ENCODE measurements around the gene RNF220. TPM values are rescaled to one million over a fixed set of nuclear protein-coding genes. Genes with fewer than 3 reads are reported as not detected.

RNF220 gene
- total RNA-seq, 1 experiment from 2014 or later: 66.6 TPM

DNA sequence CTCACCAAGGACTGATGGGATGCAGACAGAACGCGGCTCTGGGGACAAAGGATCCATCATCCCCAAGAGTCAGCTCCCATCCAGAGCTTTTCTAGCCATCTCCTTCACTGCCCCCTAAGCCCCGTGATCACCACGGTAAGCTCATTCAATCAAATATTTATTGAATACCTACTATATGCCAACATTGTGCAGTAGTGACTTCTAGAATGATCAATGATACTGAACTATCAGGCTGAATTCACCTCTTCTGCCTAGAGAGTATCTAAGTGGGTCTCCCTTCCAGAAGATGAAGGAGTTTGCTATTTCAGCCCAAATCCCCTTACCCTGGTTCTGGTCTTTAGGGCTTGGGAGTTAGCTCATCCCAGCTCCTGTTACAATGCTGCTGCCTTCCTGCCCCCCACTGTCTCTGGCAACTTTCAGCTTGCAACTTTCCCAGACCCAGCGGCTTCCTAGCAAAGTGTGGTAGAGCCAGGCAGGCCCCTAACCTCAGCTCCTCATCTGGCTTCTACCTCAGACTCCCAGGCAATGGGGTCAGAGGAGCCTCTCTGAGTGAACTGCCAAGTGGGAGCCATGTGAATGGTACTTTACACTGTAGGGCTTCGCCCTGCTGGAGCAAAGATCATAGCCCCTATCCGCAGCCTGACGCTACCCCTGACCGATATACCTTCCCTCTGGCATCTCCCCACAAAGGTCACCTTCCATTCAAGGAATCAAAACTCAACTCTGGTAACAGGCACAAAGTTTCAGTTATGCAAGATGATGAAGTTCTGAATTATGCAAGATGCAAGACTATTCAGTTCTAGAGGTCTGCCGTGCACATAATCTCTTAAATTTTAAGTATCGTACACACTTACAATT lies 248.3 kb downstream of the RNF220 start:
- H3K27ac ChIP-seq (ENCODE audit: low read length): no peak overlapping the region
- H3K9ac ChIP-seq (ENCODE audit: low read length): no peak overlapping the region
- ATAC-seq: no peak
- ChIA-PET POLR2A (ENCODE audit: unreplicated experiment) (no interaction called here), CTCF (interaction anchor here (1.1 to 1.4 kb wide), 2 partner anchors 21 to 275 kb away, joined by 5 to 7 read pairs; no protein-coding TSS in a partner anchor)
- no peaks in the 10 kb centered on the region for H3K9me2 ChIP-seq (replicated peaks; ENCODE audit: low read length)
- H2AFZ ChIP-seq (ENCODE audit: low read length): no peak overlapping the region
- TF ChIP-seq, protein P1, sequence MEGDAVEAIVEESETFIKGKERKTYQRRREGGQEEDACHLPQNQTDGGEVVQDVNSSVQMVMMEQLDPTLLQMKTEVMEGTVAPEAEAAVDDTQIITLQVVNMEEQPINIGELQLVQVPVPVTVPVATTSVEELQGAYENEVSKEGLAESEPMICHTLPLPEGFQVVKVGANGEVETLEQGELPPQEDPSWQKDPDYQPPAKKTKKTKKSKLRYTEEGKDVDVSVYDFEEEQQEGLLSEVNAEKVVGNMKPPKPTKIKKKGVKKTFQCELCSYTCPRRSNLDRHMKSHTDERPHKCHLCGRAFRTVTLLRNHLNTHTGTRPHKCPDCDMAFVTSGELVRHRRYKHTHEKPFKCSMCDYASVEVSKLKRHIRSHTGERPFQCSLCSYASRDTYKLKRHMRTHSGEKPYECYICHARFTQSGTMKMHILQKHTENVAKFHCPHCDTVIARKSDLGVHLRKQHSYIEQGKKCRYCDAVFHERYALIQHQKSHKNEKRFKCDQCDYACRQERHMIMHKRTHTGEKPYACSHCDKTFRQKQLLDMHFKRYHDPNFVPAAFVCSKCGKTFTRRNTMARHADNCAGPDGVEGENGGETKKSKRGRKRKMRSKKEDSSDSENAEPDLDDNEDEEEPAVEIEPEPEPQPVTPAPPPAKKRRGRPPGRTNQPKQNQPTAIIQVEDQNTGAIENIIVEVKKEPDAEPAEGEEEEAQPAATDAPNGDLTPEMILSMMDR (conservative IDR thresholded peaks at IDR 0.05; ENCODE audit: low read depth, low read length): peak; percentile 9; the same call in 1 of the 2 replicates
- TF ChIP-seq EZH2 (IDR thresholded peaks at IDR 0.05; ENCODE audit: low read length, unreplicated experiment) (no peak), EZH2phosphoT487 (IDR thresholded peaks at IDR 0.05; ENCODE audit: borderline replicate concordance, low read length) (no peak)
- peaks cover 9% of the 10 kb centered on the region; the same call in 1 of the 2 replicates for H3K36me3 ChIP-seq (ENCODE audit: low read depth, low read length)
- intact Hi-C loops (cut with micrococcal nuclease): loop anchor here (1.0 to 2.0 kb wide), 3 partner anchors 45 to 275 kb away; no protein-coding TSS in a partner anchor
- H3K4me2 ChIP-seq (ENCODE audit: low read length): no peak overlapping the region
- H3K27me3 ChIP-seq (ENCODE audit: low read length): no peaks in the 10 kb centered on the region
- H3F3A ChIP-seq (ENCODE audit: low read length, unreplicated experiment): no peaks in the 10 kb centered on the region
- no TSS peak for BruUV-seq (replicated peaks)
- H3K79me2 ChIP-seq (ENCODE audit: low read length): no peaks in the 10 kb centered on the region
- H3K4me3 ChIP-seq (ENCODE audit: low read length): no peak overlapping the region
- no peaks in the 10 kb centered on the region for H4K20me1 ChIP-seq (ENCODE audit: low read length)
- DNase-seq: no peak
- H3K9me3 ChIP-seq (ENCODE audit: low read length): no peaks in the 10 kb centered on the region
- H3K4me1 ChIP-seq (ENCODE audit: insufficient read depth, low read length): no peaks in the 10 kb centered on the region

DNA sequence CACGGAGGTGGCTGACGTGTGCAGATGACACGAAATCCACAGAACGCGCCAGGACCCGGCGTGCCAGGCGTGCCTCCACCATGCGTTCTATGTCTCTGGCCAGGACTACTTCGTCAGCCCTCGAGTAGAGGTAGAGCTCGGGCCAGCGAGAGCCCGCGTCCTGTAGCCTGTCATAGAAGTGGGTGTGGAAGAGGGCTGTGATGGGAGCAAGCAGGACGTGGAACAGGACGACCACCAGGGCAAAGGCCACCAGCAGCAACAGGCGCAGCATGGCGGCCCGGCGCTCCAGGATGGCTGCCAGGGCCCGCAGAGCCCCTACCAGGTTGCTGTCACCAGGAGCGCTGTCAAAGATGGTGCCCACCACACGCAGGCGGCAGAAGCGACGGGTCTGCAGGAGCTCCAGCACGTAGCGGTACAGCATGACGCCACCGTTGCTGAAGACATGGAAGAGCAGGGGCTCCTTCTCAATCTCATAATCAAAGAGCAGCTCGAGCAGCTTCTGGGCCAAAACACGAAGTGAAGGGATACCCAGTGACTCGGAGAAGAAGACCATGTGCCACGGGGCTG lies 249.6 kb downstream of the RNF220 start:
- no peak overlapping the region for H3K27ac ChIP-seq (ENCODE audit: low read length)
- ChIA-PET POLR2A (ENCODE audit: unreplicated experiment) (no interaction called here), CTCF (no interaction called here)
- no peaks in the 10 kb centered on the region for H3K4me1 ChIP-seq (ENCODE audit: insufficient read depth, low read length)
- ATAC-seq: no peak
- no TSS peak for BruUV-seq (replicated peaks)
- H3K79me2 ChIP-seq (ENCODE audit: low read length): no peaks in the 10 kb centered on the region
- peaks cover 9% of the 10 kb centered on the region; the same call in 1 of the 2 replicates for H3K36me3 ChIP-seq (ENCODE audit: low read depth, low read length)
- no peak overlapping the region for H3K9ac ChIP-seq (ENCODE audit: low read length)
- intact Hi-C loops (cut with micrococcal nuclease): loop anchor here (1.0 kb wide), 1 partner anchor 23 kb away; no protein-coding TSS in a partner anchor
- no peak overlapping the region for H3K4me2 ChIP-seq (ENCODE audit: low read length)
- no peak for DNase-seq
- no peaks in the 10 kb centered on the region for H3K9me3 ChIP-seq (ENCODE audit: low read length)
- no peaks in the 10 kb centered on the region for H3F3A ChIP-seq (ENCODE audit: low read length, unreplicated experiment)
- no peak overlapping the region for H3K4me3 ChIP-seq (ENCODE audit: low read length)
- no peak overlapping the region for H2AFZ ChIP-seq (ENCODE audit: low read length)
- H4K20me1 ChIP-seq (ENCODE audit: low read length): no peaks in the 10 kb centered on the region
- TF ChIP-seq EZH2 (IDR thresholded peaks at IDR 0.05; ENCODE audit: low read length, unreplicated experiment) (no peak), EZH2phosphoT487 (IDR thresholded peaks at IDR 0.05; ENCODE audit: borderline replicate concordance, low read length) (no peak)
- TF ChIP-seq, protein P1 (conservative IDR thresholded peaks at IDR 0.05; ENCODE audit: low read depth, low read length): no peak
- H3K27me3 ChIP-seq (ENCODE audit: low read length): no peaks in the 10 kb centered on the region
- H3K9me2 ChIP-seq (replicated peaks; ENCODE audit: low read length): no peaks in the 10 kb centered on the region
